Suprapubic skin (tissue), 3 donors: Measurements from ENCODE around the gene CPNE5.

Experiments used
- POLR2A ChIP-seq, 2 donors: fragments of 450-650 bp; IDR thresholded peaks; one replicate each; pipeline ENCODE4 v1.6.1; 2017; ENCODE audit warnings: antibody characterized with exemption in 2 of 2, mild to moderate bottlenecking in 2 of 2, moderate library complexity in 2 of 2
- TF ChIP-seq, protein P1 (sequence below), 2 donors: fragments of 200-600 bp in 1 of 2; fragments of 450-650 bp in 1 of 2; sonication (generic) in 1 of 2; IDR thresholded peaks; one replicate each; pipeline ENCODE4 v1.5.1; 2016 to 2019; ENCODE audit warnings: antibody characterized with exemption in 2 of 2, mild to moderate bottlenecking in 1 of 2, moderate library complexity in 1 of 2

DNA sequence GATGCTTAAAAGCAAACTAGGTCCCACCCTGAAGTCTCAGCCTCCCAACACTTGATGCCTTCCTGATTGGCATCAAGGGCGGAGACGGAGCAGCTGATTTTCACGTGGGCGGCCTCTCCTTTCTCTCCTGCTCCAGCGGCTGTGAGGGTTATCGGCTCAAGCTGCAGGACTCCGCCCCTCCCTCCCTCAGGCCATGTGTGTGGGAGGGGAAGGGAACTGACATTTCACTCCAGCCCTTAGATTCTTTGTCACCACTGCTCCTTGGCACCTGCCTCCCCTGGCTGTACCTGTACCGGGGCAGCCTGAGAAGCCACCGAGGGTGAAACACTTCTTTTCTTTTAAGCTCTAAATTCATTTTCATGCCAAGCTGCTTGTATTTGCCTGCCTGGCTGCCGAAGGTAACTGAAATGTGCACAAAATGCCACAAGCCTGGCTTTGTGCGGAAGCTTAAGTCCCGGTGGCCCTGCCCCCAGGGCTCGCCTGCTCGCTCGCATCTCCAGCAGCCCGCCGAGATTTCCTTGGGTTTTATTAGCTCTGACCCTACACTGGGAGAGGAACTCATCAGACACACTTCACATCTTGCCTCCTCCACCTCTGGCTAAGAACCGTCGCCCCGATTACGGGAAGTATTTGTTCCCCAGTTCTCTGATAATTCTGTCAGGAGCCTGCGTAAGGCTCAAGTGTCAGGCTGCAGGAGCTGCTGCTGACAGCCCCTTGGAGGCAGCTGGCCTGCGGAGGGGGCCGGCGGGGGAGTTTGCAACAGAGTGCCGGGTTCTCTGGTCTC, 9.6 kb upstream of the CPNE5 start:
- TF ChIP-seq, protein P1, sequence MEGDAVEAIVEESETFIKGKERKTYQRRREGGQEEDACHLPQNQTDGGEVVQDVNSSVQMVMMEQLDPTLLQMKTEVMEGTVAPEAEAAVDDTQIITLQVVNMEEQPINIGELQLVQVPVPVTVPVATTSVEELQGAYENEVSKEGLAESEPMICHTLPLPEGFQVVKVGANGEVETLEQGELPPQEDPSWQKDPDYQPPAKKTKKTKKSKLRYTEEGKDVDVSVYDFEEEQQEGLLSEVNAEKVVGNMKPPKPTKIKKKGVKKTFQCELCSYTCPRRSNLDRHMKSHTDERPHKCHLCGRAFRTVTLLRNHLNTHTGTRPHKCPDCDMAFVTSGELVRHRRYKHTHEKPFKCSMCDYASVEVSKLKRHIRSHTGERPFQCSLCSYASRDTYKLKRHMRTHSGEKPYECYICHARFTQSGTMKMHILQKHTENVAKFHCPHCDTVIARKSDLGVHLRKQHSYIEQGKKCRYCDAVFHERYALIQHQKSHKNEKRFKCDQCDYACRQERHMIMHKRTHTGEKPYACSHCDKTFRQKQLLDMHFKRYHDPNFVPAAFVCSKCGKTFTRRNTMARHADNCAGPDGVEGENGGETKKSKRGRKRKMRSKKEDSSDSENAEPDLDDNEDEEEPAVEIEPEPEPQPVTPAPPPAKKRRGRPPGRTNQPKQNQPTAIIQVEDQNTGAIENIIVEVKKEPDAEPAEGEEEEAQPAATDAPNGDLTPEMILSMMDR (IDR thresholded peaks at IDR 0.05) = no peak
- TF ChIP-seq POLR2A (IDR thresholded peaks at IDR 0.05) = no peak
